Osteocyte (in vitro differentiated cells): ENCODE results near the gene FBXL4. TPM values are rescaled to one million over a fixed set of nuclear protein-coding genes. Genes with fewer than 3 reads are reported as not detected.

Source experiments
- DNase-seq: peaks from one replicate; pipeline ENCODE4 v3.0.0; 2021; ENCODE audit warnings: mixed read lengths; ENCODE audit not compliant: unreplicated experiment; ENCODE audit errors: extremely low spot score
- H3K27ac Mint-ChIP-seq: one replicate; pipeline ENCODE4 v1.8.0; 2021; ENCODE audit warnings: mild to moderate bottlenecking, mixed read lengths; ENCODE audit not compliant: unreplicated experiment
- H3K27me3 Mint-ChIP-seq: one replicate; pipeline ENCODE4 v1.8.0; 2021; ENCODE audit warnings: mixed read lengths; ENCODE audit not compliant: unreplicated experiment
- H3K36me3 Mint-ChIP-seq: one replicate; pipeline ENCODE4 v1.8.0; 2021; ENCODE audit warnings: mixed read lengths; ENCODE audit not compliant: unreplicated experiment
- H3K4me1 Mint-ChIP-seq: one replicate; pipeline ENCODE4 v1.8.0; 2021; ENCODE audit warnings: mixed read lengths; ENCODE audit not compliant: unreplicated experiment
- H3K4me3 Mint-ChIP-seq: one replicate; pipeline ENCODE4 v1.8.0; 2021; ENCODE audit warnings: mild to moderate bottlenecking, moderate library complexity, mixed read lengths; ENCODE audit not compliant: unreplicated experiment
- H3K9me3 Mint-ChIP-seq: one replicate; pipeline ENCODE4 v1.8.0; 2021; ENCODE audit warnings: mixed read lengths; ENCODE audit not compliant: unreplicated experiment
- CTCF ChIP-seq: fragments of 200-600 bp; sonication (generic); IDR thresholded peaks from 2 replicates; pipeline ENCODE4 v1.5.0; 2021; ENCODE audit warnings: antibody characterized with exemption, mild to moderate bottlenecking, moderate library complexity
- total RNA-seq: library from RNA; stranded (reverse); gene quantifications from 2 replicates; pipeline ENCODE4 v1.2.1, GENCODE V29; 2021

The FBXL4 gene
- total RNA-seq, 1 donor from 2014 or later: 16.6 TPM

- no peaks in the 10 kb centered on the region for H3K27me3 Mint-ChIP-seq
- H3K36me3 Mint-ChIP-seq: peaks cover 17% of the 10 kb centered on the region
- no peak overlapping the region for H3K27ac Mint-ChIP-seq
- DNase-seq: no peak
- TF ChIP-seq CTCF: no peak
- no peaks in the 10 kb centered on the region for H3K9me3 Mint-ChIP-seq
- no peak overlapping the region for H3K4me3 Mint-ChIP-seq
- peaks cover 6% of the 10 kb centered on the region for H3K4me1 Mint-ChIP-seq
These were observed 18.2 kb downstream of the FBXL4 start for GRCh38 chr6:98929498-98930060.

GRCh38 chr6:98928688-98929087, 19.1 kb downstream of the FBXL4 start:
- Mint-ChIP-seq H3K27ac (no peak overlapping the region), H3K27me3 (no peaks in the 10 kb centered on the region), H3K9me3 (no peaks in the 10 kb centered on the region), H3K4me3 (no peak overlapping the region), H3K4me1 (peaks cover 6% of the 10 kb centered on the region), H3K36me3 (peaks cover 17% of the 10 kb centered on the region)
- no peak for DNase-seq
- no peak for TF ChIP-seq CTCF

GRCh38 chr6:98927534-98927933, 20.2 kb downstream of the FBXL4 start:
- DNase-seq: no peak
- H3K4me3 Mint-ChIP-seq: no peak overlapping the region
- peaks cover 16% of the 10 kb centered on the region for H3K36me3 Mint-ChIP-seq
- no peak overlapping the region for H3K27ac Mint-ChIP-seq
- H3K4me1 Mint-ChIP-seq: peaks cover 6% of the 10 kb centered on the region
- no peaks in the 10 kb centered on the region for H3K27me3 Mint-ChIP-seq
- TF ChIP-seq CTCF: no peak
- H3K9me3 Mint-ChIP-seq: no peaks in the 10 kb centered on the region

GRCh38 chr6:98925831-98926230, 21.9 kb downstream of the FBXL4 start:
- H3K36me3 Mint-ChIP-seq: peaks cover 13% of the 10 kb centered on the region
- H3K27me3 Mint-ChIP-seq: no peaks in the 10 kb centered on the region
- no peak overlapping the region for H3K4me3 Mint-ChIP-seq
- H3K4me1 Mint-ChIP-seq: peaks cover 6% of the 10 kb centered on the region
- DNase-seq: no peak
- no peak for TF ChIP-seq CTCF
- H3K27ac Mint-ChIP-seq: no peak overlapping the region
- no peaks in the 10 kb centered on the region for H3K9me3 Mint-ChIP-seq

GRCh38 chr6:98924647-98925046, 23.1 kb downstream of the FBXL4 start:
- H3K4me1 Mint-ChIP-seq: peaks cover 2% of the 10 kb centered on the region
- no peak for DNase-seq
- no peak for TF ChIP-seq CTCF
- no peak overlapping the region for H3K27ac Mint-ChIP-seq
- H3K9me3 Mint-ChIP-seq: no peaks in the 10 kb centered on the region
- peaks cover 13% of the 10 kb centered on the region for H3K36me3 Mint-ChIP-seq
- no peak overlapping the region for H3K4me3 Mint-ChIP-seq
- H3K27me3 Mint-ChIP-seq: no peaks in the 10 kb centered on the region
